ENCODE results near the gene AMPH. TPM values are rescaled to one million over a fixed set of nuclear protein-coding genes. Genes with fewer than 3 reads are reported as not detected.
A peak's percentile ranks its signal among the peaks of the same experiment; 100 is the strongest.

Gene AMPH
- total RNA-seq, 1 donor from 2014 or later, result 1.8 TPM

DNA sequence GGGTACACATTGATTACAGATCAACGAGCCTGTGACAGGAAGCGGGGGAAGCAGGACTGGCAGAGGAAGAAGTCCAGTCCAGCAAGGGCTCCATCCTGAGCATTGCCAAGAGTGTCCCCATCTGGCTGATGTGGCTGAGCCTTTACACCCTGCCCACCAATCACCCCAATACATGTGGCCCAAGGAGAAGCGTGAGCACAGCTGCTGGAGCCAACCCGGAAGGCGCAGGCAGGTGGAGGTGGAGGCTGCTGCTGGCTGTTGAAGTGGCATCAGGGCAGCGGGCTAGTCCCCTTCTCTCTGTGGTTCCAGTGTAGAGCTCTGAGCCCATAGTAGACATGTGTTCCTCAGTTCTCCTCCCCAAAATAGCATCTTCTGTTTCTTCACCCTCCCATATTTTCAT, 6.8 kb upstream of the AMPH start:
- TF ChIP-seq, protein P1, sequence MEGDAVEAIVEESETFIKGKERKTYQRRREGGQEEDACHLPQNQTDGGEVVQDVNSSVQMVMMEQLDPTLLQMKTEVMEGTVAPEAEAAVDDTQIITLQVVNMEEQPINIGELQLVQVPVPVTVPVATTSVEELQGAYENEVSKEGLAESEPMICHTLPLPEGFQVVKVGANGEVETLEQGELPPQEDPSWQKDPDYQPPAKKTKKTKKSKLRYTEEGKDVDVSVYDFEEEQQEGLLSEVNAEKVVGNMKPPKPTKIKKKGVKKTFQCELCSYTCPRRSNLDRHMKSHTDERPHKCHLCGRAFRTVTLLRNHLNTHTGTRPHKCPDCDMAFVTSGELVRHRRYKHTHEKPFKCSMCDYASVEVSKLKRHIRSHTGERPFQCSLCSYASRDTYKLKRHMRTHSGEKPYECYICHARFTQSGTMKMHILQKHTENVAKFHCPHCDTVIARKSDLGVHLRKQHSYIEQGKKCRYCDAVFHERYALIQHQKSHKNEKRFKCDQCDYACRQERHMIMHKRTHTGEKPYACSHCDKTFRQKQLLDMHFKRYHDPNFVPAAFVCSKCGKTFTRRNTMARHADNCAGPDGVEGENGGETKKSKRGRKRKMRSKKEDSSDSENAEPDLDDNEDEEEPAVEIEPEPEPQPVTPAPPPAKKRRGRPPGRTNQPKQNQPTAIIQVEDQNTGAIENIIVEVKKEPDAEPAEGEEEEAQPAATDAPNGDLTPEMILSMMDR (IDR thresholded peaks at IDR 0.05; ENCODE audit: unreplicated experiment), result no peak
- Mint-ChIP-seq H3K36me3 (ENCODE audit: insufficient read depth) (no peaks in the 10 kb centered on the region), H3K9me3 (ENCODE audit: low read depth) (no peaks in the 10 kb centered on the region), H3K4me3 (ENCODE audit: low read depth) (no peak overlapping the region), H3K4me1 (ENCODE audit: low read depth) (no peaks in the 10 kb centered on the region), H3K27ac (no peak overlapping the region), H3K27me3 (peaks cover 28% of the 10 kb centered on the region)
- no peak for DNase-seq (ENCODE audit: low spot score, unreplicated experiment)

DNA sequence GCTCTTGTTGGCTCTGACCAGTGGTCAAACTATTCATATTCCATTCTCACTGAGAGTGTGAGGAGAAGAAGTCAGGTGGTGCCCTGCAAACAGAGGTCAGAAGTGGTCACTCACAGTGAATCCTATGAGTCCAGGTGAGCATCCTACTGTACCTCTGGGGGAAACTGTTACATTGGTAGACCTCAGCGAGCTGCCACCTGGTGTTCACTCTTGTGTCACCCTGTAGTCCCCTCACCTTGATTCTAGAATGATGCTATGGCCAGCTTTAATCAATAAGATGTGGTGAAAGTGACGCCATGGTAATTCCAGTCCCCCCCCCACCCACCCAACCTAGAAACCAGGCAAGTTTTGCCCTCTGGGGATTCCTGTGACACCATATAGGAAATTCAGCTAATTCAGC, 1.2 kb upstream of the AMPH start:
- H3K36me3 Mint-ChIP-seq (ENCODE audit: insufficient read depth), result no peaks in the 10 kb centered on the region
- no peak overlapping the region for H3K27ac Mint-ChIP-seq
- no peaks in the 10 kb centered on the region for H3K9me3 Mint-ChIP-seq (ENCODE audit: low read depth)
- H3K4me3 Mint-ChIP-seq (ENCODE audit: low read depth), result peak overlapping the region; percentile 56
- no peaks in the 10 kb centered on the region for H3K4me1 Mint-ChIP-seq (ENCODE audit: low read depth)
- peaks cover 67% of the 10 kb centered on the region for H3K27me3 Mint-ChIP-seq
- TF ChIP-seq, protein P1 (IDR thresholded peaks at IDR 0.05; ENCODE audit: unreplicated experiment), result no peak
- DNase-seq (ENCODE audit: low spot score, unreplicated experiment), result no peak

DNA sequence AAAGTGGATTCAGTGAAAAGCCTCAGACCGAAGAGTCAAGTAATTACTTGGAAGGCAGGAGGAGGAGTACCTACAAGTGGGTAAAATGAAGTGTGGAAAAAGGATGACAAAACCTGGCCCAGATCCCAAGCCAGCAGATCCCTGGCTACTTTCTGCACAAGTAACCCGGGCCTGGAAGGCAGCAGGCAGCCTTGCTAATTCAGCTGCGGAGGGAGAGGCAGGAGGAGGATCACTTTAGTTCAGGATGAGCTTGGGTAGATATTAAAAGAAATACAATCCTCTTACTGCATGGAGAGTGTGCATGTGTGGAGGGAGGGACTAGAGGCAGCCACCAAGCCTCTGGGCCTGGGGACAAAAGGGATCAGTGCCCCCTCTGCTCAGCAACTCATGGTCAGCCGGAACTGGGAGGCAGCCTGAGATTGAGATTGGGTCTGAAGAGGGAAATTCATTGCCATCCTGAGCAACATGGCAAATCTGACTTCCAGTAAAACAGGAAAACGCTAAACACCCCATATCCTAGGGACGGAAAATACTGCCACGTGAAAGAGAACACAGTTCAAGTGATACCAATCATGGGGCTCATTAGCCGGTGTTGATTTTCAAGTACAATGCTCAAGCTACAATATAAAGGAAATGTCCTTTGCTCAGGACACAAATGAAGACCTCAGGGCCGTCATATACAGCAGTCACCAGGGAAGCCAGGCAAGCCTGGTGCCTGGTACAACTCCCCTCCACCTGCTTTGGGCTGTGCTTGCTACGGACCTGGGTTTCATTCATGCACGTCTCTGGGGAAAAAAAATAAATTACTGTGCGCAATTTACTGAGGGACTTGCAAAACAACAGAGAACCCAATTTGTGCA, 1.3 kb downstream of the AMPH start:
- peak overlapping the region; percentile 64 for H3K4me3 Mint-ChIP-seq (ENCODE audit: low read depth)
- no peaks in the 10 kb centered on the region for H3K36me3 Mint-ChIP-seq (ENCODE audit: insufficient read depth)
- H3K9me3 Mint-ChIP-seq (ENCODE audit: low read depth), result peaks cover 9% of the 10 kb centered on the region
- H3K4me1 Mint-ChIP-seq (ENCODE audit: low read depth), result no peaks in the 10 kb centered on the region
- no peak overlapping the region for H3K27ac Mint-ChIP-seq
- DNase-seq (ENCODE audit: low spot score, unreplicated experiment), result no peak
- H3K27me3 Mint-ChIP-seq, result peaks cover 55% of the 10 kb centered on the region
- TF ChIP-seq, protein P1 (IDR thresholded peaks at IDR 0.05; ENCODE audit: unreplicated experiment), result no peak

DNA sequence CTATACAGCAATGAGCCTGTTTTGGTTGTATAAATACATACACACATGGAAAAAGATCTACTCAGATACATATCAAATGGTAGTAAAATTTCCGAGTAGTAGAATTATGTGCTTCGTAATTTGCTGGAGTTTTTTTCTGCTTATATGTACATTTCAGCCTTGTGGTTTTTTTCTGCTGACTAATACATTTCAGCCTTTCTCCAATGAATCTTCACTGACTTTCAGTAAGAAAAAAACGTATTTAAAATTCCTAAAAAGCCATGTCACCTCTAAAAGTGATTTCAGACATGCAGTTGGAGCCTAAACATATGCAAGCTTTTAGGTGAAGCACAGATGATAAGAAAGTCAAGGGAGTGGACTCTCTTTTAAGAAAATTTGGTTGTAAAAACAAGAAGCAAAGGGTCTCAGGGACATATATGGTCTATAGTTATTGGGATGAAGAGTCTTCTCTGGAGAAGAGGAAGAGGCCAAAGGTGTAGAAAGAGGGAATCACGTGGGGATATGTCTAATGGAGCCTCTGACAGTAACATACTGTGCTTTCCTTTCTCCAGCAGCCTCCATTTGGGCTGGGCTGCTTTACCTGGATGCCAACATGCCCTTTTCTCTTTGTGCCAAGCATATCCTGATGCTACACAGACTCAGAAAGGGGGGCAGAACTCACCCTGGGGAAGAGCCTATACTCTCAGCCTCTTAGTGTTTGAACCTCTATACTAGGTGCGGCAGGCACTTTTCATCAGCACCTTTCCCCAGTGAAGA, 2.4 kb downstream of the AMPH start:
- DNase-seq (ENCODE audit: low spot score, unreplicated experiment), result no peak
- Mint-ChIP-seq H3K4me1 (ENCODE audit: low read depth) (no peaks in the 10 kb centered on the region), H3K9me3 (ENCODE audit: low read depth) (peaks cover 9% of the 10 kb centered on the region), H3K36me3 (ENCODE audit: insufficient read depth) (no peaks in the 10 kb centered on the region), H3K27me3 (peaks cover 51% of the 10 kb centered on the region), H3K27ac (no peak overlapping the region), H3K4me3 (ENCODE audit: low read depth) (no peak overlapping the region)
- TF ChIP-seq, protein P1 (IDR thresholded peaks at IDR 0.05; ENCODE audit: unreplicated experiment), result no peak

DNA sequence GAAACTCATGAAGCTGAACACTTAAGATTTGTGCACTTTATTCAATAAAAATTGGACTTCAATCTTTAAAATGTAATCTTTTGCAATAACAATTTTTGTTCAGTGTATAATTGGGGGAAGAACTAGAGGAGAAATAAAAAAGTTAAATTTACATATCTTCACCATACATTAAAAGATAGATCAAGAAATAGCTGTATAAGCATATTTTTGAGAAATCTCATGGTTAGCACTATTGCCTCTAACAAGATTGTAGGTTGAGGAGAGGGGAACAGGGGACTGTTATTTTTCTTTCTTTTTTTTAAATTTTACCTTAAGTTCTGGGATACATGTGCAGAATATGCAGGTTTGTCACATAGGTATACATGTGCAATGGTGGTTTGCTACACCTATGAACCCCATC, 5.3 kb downstream of the AMPH start:
- H3K36me3 Mint-ChIP-seq (ENCODE audit: insufficient read depth), result no peaks in the 10 kb centered on the region
- DNase-seq (ENCODE audit: low spot score, unreplicated experiment), result no peak
- no peak overlapping the region for H3K4me3 Mint-ChIP-seq (ENCODE audit: low read depth)
- H3K4me1 Mint-ChIP-seq (ENCODE audit: low read depth), result no peaks in the 10 kb centered on the region
- no peak overlapping the region for H3K27ac Mint-ChIP-seq
- H3K9me3 Mint-ChIP-seq (ENCODE audit: low read depth), result peaks cover 9% of the 10 kb centered on the region
- H3K27me3 Mint-ChIP-seq, result peaks cover 29% of the 10 kb centered on the region
- TF ChIP-seq, protein P1 (IDR thresholded peaks at IDR 0.05; ENCODE audit: unreplicated experiment), result no peak

Measured in progenitor cell of endocrine pancreas (in vitro differentiated cells).